Nucleus accumbens (tissue), 56 donors: ENCODE results near the gene GCA.

Source experiments
- DNase-seq, 56 donors: peaks; one replicate each; lab custom pipeline; 2025; lab: John Stamatoyannopoulos, UW

Gene GCA

GRCh38 chr2:162401871-162402270 lies 57.9 kb downstream of the GCA start:
- no peak for DNase-seq

GRCh38 chr2:162403884-162404283 lies 60.0 kb downstream of the GCA start:
- no peak for DNase-seq
